Measurements from ENCODE around the gene OSBPL10. TPM values are rescaled to one million over a fixed set of nuclear protein-coding genes. Genes with fewer than 3 reads are reported as not detected.

Gene OSBPL10
- polyA plus RNA-seq, 3 donors, result 1.0 to 4.3 (median 3.8) TPM

DNA sequence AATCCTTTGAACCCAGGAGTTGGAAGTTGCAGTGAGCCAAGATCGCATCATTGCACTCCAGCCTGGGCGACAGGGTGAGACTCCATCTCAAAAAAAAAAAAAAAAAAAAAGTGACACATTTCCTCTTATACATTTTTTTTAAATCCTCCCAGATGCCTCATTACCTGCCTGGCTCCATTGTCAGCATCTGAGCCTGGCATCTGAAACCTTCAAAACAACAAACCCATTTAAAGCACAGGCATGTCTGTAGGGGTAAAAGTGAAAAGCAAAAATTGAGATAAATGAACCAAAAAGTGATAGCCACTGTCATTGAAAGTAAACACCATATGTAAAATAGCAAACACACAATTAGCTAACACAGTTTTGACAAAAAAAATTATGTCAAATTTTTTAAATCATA lies 38.6 kb downstream of the OSBPL10 start:
- 95 to 100% (median 100%) methylated on average over 2 of the region's 2 CpGs for WGBS, 3 donors
- no peak overlapping the region for H3K27ac ChIP-seq (ENCODE audit: low read depth, low read length)

DNA sequence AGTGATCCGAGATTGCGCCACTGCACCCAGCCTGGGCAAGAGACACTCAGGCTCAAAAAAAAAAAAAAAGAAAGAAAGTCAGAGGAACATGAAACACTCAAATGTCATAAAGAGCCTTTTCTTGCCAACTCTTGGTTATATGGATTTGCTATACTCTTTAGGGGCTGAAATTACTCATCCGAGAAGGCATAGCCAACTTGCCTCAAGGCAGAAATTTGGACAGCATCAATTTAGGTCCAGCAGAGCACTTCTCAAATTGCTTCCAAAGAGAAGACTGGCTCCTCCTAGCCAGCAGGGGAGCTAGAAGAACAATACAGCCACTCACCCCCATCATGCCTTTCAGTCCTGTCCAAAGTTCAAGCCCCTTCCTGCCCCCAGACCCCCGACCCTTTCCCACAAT lies 43.8 kb downstream of the OSBPL10 start:
- 92 to 95% (median 93%) methylated on average over 4 of the region's 4 CpGs for WGBS, 3 donors
- H3K27ac ChIP-seq (ENCODE audit: low read depth, low read length), result no peak overlapping the region

DNA sequence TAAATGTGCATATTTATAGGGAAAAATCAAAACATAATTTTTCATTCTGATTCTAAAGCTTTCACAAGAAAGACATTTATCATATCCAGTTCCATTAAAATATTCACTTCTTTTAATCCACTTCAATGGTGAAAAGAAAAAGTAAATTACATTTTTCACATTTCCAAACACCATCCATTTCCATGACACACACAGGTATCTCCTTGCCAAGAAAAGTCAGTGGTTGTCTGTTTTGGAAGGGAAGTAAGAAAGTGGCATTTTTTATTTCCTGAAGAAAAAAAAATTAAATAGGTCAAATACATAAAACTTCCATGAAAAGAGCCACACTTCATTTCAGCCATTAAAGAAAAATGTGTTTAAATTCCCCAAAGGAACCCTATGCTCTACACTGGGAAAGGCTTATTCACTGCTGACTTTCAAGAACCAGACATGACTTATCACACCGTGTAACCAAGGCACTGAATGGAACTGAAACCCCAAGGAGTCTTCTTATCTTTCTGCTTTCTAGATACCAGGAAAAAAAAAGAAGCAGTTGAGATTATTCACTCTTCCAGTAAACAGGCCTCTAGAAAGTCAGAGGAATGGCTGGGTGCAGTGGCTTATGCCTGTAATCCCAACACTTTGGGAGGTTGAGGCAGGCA lies 44.5 kb downstream of the OSBPL10 start:
- WGBS, 3 donors, result 16 to 27% (median 19%) methylated on average over 1 of the region's 1 CpG

DNA sequence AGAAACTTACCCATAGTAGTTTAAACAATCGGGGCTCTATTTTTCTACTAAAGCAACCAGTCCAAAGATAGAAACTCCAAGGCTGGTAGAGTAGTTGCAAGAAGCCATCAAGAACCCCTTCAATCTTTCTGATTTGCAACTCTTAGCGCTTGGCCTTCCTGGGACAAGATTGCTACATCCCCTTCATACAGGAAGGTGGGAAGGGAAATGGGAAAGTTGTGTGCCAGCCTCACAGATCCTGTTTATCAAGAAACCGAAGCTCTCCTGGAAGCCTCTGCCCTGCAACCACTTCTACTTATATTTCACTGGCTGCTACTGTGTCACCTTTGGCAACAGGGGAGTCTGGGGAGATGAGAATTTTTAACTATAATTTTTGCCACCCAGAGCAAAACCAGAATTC lies 46.2 kb downstream of the OSBPL10 start:
- no peak overlapping the region for H3K27ac ChIP-seq (ENCODE audit: low read depth, low read length)
- WGBS, 3 donors, result 49 to 57% (median 55%) methylated on average over 3 of the region's 3 CpGs

More for the DNA sequence above, 44.5 kb downstream of the OSBPL10 start:
- no peak overlapping the region for H3K27ac ChIP-seq (ENCODE audit: low read depth, low read length)

DNA sequence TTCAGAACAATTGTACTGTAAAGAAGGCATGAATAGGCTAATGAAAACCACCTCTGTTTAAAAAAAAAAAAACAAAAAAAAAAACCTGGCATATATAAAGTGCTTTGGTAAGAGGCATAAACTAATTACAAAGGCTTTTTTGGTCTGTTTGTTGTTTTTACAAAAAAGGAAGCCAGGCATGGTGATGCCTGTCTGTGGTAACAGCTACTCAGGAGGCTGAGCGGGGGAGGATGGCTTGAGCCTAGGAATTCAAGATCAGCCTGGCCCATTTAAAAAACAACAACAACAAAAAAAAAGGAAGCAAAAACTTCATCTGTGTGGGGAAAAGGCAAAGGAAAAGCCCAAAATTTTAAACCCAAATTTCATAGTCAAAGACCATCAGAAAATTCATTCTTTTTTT lies 47.0 kb downstream of the OSBPL10 start:
- 60 to 83% (median 78%) methylated on average over 1 of the region's 1 CpG for WGBS, 3 donors
- H3K27ac ChIP-seq (ENCODE audit: low read depth, low read length), result no peak overlapping the region

DNA sequence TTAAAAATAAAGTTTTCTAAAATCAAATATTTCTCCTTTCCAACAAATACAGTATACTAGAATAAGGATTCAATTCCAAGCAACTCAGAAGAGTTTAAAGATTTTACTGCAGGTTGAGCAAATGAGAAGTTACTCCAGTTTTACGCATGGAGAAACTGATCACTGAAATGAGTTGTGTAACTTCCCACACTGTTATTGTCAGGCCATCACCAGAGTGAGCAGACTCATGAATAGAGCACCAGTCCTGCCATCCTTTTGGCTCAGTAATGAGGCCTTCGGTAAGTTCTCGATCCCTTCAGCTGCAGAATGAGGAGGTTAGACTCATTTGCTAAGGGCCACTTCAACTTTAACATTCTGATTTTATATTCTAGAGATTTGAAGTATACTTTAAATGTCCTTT lies 48.1 kb downstream of the OSBPL10 start:
- H3K27ac ChIP-seq (ENCODE audit: low read depth, low read length), result no peak overlapping the region
- WGBS, 3 donors, result 83 to 97% (median 84%) methylated on average over 3 of the region's 3 CpGs

DNA sequence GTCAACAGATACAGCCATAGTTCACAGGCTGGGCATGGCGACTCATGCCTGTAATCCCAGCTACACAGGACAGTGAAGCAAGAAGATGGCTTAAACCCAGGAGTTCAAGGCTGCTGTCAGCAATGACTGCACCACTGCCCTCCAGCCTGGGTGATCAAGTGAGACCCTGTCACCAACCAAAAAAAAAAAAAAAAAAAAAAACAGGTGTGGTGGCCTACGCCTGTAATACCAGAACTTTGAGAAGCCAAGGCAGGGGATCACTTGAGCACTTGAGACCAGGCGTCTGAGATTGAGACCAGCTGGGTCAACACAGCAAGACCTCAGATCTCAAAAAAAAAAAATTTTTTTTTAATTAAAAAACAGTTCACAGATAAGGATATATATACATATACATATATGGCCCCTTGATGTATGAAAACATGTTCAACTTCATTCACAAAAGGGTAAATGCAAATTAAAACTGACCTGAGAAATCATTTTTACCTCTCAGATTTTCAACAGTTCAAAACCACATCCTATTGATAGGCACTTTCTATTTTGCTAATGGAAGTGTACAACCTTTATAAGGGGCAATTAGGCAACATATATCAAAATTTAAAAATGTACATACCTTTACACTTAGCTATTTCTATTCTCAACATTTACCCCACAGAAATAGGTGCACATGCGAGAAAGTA lies 51.1 kb downstream of the OSBPL10 start:
- H3K27ac ChIP-seq (ENCODE audit: low read depth, low read length), result no peak overlapping the region
- 91 to 98% (median 93%) methylated on average over 4 of the region's 4 CpGs for WGBS, 3 donors

DNA sequence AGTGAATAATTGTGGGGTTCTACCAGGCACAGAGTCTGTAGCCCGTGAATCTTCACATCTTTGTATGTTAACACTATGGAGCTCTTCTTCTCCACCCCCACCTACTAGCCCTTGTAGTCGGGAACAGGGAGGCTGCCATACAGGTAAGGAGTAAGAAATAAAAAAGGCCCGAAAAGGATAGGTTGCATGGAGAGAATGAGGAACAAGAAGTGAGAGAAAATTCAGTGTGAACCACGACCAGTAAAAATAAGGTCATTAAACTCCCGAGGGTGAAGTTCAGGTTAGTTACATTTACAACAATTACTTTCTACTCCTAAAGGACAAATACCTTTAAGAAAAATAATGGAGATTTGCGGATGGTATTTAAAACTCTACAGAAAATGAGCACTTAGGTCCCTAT lies 53.3 kb downstream of the OSBPL10 start:
- WGBS, 3 donors, result 85 to 90% (median 85%) methylated on average over 6 of the region's 6 CpGs

DNA sequence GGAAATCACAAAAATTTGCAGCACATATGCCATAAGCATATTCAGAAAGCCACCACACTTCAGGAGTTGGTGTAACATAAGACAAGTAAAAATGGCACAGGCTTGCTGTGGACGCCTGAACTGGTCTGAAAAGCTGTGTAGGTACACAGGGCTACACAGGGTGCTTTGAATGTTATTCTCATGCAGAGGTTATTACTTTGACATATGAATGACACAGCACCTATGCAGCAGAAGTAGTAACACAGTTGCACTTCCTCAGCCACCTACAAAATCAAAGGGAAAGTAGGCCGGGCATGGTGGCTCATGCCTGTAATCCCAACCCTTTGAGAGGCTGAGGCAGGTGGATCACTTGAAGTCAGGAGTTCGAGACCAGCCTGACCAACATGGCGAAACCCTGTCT lies 54.5 kb downstream of the OSBPL10 start:
- 92 to 100% (median 93%) methylated on average over 4 of the region's 4 CpGs for WGBS, 3 donors
- no peak overlapping the region for H3K27ac ChIP-seq (ENCODE audit: low read depth, low read length)

More for the DNA sequence above, 53.3 kb downstream of the OSBPL10 start:
- H3K27ac ChIP-seq (ENCODE audit: low read depth, low read length), result no peak overlapping the region

- WGBS, 3 donors, result 82 to 87% (median 86%) methylated on average over 5 of the region's 5 CpGs
- no peak overlapping the region for H3K27ac ChIP-seq (ENCODE audit: low read depth, low read length)
Observed at GRCh38 chr3:31925271-31925630, 55.8 kb downstream of the OSBPL10 start.

GRCh38 chr3:31924610-31925270 lies 56.3 kb downstream of the OSBPL10 start:
- 87 to 95% (median 94%) methylated on average over 2 of the region's 2 CpGs for WGBS, 3 donors
- H3K27ac ChIP-seq (ENCODE audit: low read depth, low read length), result no peak overlapping the region

GRCh38 chr3:31922962-31923361 lies 58.1 kb downstream of the OSBPL10 start:
- no peak overlapping the region for H3K27ac ChIP-seq (ENCODE audit: low read depth, low read length)
- WGBS, 3 donors, result 32 to 75% (median 66%) methylated on average over 1 of the region's 1 CpG

DNA sequence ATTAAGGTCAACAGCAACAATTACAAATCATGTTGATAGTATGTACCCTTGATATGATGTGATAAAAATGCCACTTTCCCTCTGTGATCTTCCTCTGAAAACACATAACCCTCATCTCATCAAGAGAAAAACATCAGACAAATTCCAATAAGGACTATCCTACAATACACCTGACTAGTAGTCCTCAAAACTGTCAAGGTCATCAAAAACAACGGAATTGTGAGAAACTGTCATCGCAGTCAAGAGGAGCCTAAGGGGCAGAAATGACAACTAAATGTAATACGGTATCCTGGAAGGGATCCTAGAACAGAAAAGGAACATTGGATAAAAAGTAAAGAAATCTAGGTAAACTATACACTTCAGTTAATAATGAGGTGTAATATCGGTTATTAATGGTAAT lies 59.2 kb downstream of the OSBPL10 start:
- 74 to 96% (median 79%) methylated on average over 4 of the region's 4 CpGs for WGBS, 3 donors
- no peak overlapping the region for H3K27ac ChIP-seq (ENCODE audit: low read depth, low read length)

GRCh38 chr3:31920310-31920709 lies 60.8 kb downstream of the OSBPL10 start:
- no peak overlapping the region for H3K27ac ChIP-seq (ENCODE audit: low read depth, low read length)
- 86 to 95% (median 93%) methylated on average over 1 of the region's 1 CpG for WGBS, 3 donors

GRCh38 chr3:31919528-31919927 lies 61.5 kb downstream of the OSBPL10 start:
- H3K27ac ChIP-seq (ENCODE audit: low read depth, low read length), result no peak overlapping the region
- WGBS, 3 donors, result 78 to 81% (median 78%) methylated on average over 2 of the region's 2 CpGs

DNA sequence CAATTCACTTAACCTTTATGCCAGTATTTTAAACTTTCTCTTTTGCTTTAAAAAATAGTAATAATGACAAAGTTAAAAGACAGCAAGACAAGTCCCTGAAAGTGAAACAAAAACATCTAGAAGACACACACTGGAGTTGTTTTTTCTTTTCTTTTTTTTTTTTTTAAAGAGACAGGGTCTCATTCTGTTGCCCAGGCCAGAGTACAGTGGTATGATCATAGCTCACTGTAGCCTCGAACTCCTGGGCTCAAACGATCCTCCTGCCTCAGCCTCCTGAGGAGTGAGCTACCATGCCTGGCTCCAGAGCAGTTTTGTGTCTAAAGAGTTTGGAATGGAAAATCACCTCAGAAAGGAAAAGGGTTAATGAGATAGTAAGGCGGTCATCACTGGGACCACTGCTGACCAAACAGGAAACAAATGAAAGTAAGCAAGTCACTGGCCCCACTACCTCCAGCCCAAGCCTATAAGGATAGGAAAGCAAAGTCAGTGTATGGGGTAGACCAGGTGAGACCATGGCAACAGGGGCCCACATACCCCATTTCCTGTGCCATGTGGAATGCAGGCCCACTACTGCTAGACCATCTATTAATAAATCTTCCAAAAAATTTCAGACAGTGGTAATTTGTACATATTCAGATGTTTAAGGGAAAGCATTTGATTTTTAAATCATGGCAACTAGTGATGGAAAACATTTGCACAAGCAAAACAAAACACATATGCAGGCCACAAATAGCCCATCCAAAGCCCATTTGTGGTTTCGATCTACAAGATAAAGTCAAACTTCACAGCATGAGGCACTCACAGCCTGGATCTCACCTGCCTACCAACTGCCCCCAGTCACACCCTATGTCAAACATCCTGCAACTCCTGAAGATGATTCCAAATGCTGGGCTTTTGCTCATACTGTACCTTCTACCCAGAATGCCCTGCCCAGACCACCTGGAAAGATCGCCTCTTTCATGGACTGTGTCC lies 62.6 kb downstream of the OSBPL10 start:
- 77 to 87% (median 79%) methylated on average over 5 of the region's 5 CpGs for WGBS, 3 donors
- no peak overlapping the region for H3K27ac ChIP-seq (ENCODE audit: low read depth, low read length)

DNA sequence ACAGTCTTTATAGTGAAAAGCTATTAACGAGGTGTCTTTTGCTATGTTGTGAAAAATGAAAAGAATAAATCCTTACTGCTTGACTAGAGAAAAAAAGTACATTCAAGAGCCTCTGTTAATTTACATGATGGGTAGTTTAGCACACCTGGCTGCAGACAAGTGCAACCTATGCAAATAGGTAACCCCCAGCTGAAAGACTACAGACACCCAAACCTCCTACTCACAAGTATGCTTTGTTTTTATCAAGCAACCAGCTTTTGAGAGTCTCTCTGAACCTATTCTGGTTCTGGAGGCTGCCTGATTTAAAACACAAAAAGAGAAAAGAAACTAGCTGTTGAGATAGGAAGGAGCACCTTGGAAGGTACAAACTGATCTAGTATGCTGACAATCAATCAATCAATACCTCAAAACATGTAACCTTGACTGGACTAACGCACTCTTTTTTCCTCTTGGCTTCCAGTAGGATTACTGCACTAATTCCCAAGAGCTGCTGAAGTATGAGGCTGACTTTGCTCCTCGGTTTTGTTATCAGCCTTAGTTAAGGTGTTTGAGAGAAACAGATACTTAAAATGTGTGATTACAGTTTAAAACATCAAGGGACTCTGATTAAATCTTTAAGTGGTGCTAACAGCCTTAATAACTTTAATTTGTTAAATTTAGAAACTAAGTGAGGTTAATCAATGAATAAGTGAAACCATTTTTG lies 63.6 kb downstream of the OSBPL10 start:
- 33 to 49% (median 38%) methylated on average over 3 of the region's 3 CpGs for WGBS, 3 donors
- no peak overlapping the region for H3K27ac ChIP-seq (ENCODE audit: low read depth, low read length)

DNA sequence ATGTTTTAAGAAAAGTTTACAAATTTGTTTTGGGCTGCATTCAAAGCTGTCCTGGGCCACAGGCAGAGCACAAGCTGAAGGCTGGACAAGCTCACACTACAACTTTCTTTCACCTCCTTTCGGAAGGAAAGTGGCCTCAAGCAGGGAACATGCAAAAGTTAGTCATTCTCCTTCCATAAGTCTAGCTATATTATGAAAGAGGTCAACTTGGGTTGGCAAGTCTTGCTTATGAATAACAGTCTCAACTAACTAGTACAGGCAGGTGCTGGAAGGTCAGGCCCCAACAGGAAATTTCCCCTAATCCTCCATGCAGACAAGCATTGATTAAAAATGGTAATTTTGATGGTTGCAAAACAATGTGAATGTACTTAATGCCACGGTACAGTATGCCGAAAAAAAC lies 69.4 kb downstream of the OSBPL10 start:
- no peak overlapping the region for H3K27ac ChIP-seq (ENCODE audit: low read depth, low read length)
- WGBS, 3 donors, result 95 to 98% (median 98%) methylated on average over 3 of the region's 3 CpGs
